NCI-H2227 treated with DMSO at 0.1 percent for 48 hours (cell line): ENCODE results near the gene NOL4L.
"Not testable (repeated sequence)": the region's sequence is repeated elsewhere in the genome, so short reads cannot be mapped to it uniquely, and the experiment has no call there.

Experiments
- DNase-seq: peaks from one replicate; lab custom pipeline; 2025; lab: John Stamatoyannopoulos, UW

The NOL4L gene

GRCh38 chr20:32507998-32508774, 76.9 kb downstream of the NOL4L start:
- no peak for DNase-seq

- peak; percentile 65 for DNase-seq
These were observed 78.4 kb downstream of the NOL4L start for GRCh38 chr20:32506721-32507120.

- DNase-seq = no peak
These were observed 79.2 kb downstream of the NOL4L start for GRCh38 chr20:32505723-32506473.

GRCh38 chr20:32501709-32502108, 83.4 kb downstream of the NOL4L start:
- DNase-seq = no peak

- no peak for DNase-seq
These were observed 87.4 kb downstream of the NOL4L start for GRCh38 chr20:32497589-32498224.

- DNase-seq = peak; percentile 51
These were observed 88.2 kb downstream of the NOL4L start for GRCh38 chr20:32496811-32497533.

GRCh38 chr20:32495949-32496348, 89.2 kb downstream of the NOL4L start:
- DNase-seq = no peak

GRCh38 chr20:32495217-32495565, 89.9 kb downstream of the NOL4L start:
- DNase-seq = no peak

GRCh38 chr20:32494483-32495216, 90.5 kb downstream of the NOL4L start:
- no peak for DNase-seq

GRCh38 chr20:32493356-32493755, 91.8 kb downstream of the NOL4L start:
- DNase-seq = no peak

- not testable (repeated sequence) for DNase-seq
These were observed 93.4 kb downstream of the NOL4L start for GRCh38 chr20:32491764-32492151.

GRCh38 chr20:32490942-32491763, 94.0 kb downstream of the NOL4L start:
- no peak for DNase-seq

- DNase-seq = no peak
These were observed 96.9 kb downstream of the NOL4L start for GRCh38 chr20:32488066-32488838.

- DNase-seq = no peak
These were observed 97.8 kb downstream of the NOL4L start for GRCh38 chr20:32487381-32487780.

- DNase-seq = no peak
These were observed 99.2 kb downstream of the NOL4L start for GRCh38 chr20:32485770-32486478.

GRCh38 chr20:32484958-32485769, 100.0 kb downstream of the NOL4L start:
- peak; percentile 86 for DNase-seq

- DNase-seq = peak; percentile 25
These were observed 100.7 kb downstream of the NOL4L start for GRCh38 chr20:32484225-32484957.
